Measurements from ENCODE around the gene NPLOC4. TPM values are rescaled to one million over a fixed set of nuclear protein-coding genes. Genes with fewer than 3 reads are reported as not detected.
A peak's percentile ranks its signal among the peaks of the same experiment; 100 is the strongest.

The NPLOC4 gene
- polyA plus RNA-seq, 4 donors = 33.0 to 45.0 (median 34.1) TPM

DNA sequence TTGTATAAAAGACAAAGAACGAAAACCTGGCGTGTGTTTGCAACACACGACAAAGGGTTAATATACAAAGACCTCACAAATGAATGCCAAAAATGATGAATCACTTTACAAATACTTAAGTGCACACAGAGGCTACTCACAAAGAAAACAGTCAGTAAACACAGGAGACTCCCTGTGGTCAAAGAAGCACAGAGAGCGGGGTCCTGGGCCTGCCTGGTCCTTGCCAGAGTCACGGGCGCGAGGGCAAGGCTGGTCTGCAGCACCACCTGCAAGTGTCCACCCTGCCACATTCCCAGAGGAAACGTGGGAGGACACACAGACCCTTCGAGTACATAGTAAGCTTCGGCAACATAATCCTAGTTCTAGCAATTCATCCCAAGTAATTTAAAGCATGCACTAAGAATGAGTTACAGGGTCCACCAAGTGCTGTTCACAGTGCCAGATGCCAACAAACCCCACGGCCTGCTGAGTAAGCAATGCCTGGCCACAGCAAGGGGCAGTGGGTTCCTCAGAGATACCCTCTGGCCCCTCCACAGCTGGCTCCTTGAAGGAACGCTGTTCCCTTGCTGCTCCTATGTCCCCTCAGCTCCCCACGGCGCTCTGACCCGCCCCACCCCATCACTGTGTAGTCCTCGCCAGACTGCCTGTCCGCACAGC lies 60.2 kb downstream of the NPLOC4 start:
- WGBS, 3 donors = 74 to 84% (median 83%) methylated on average over 17 of the region's 17 CpGs
- no peak for DNase-seq
- no peak for FAIRE-seq
- H3K27ac ChIP-seq (ENCODE audit: low read depth in 1 of 3, low read length in 2 of 3) = no peak overlapping the region
- H3K4me1 ChIP-seq (ENCODE audit: control insufficient read depth in 3 of 3, insufficient read depth in 2 of 3, low read depth in 1 of 3, low read length in 2 of 3) = no peaks in the 10 kb centered on the region
- peaks cover 6 to 77% (median 9%) of the 10 kb centered on the region in 3 donors for H3K36me3 ChIP-seq (ENCODE audit: control insufficient read depth in 3 of 3, insufficient read depth in 2 of 3, low read depth in 1 of 3, low read length in 3 of 3)
- no peaks in the 10 kb centered on the region for H3K9me3 ChIP-seq (ENCODE audit: control insufficient read depth in 2 of 2, insufficient read depth in 1 of 2, low read depth in 1 of 2, low read length in 1 of 2)
- H3K27me3 ChIP-seq (ENCODE audit: control insufficient read depth in 3 of 3, insufficient read depth in 3 of 3, low read length in 3 of 3) = no peaks in the 10 kb centered on the region
- no peak overlapping the region for H3K4me3 ChIP-seq (ENCODE audit: low read depth in 1 of 3, low read length in 3 of 3)

DNA sequence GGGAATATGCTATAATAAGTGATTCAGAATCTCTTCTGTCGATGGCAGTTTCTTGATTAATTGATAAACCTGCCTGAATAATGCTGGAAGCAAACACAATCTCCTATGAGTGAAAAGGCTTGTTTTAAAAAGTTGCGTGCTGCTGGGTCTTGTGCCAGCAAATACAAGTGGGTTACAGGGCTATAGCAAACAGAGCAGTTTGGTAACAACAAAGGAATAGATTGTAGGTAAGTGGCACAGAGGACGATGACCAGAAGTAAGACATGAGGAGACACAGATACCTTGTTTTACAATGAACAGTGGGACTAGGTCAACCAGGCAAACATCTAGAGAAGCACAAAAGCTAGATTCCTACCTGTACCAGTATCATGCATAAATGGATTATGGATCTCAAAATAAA lies 61.1 kb downstream of the NPLOC4 start:
- Histone ChIP-seq H3K4me1 (ENCODE audit: control insufficient read depth in 3 of 3, insufficient read depth in 2 of 3, low read depth in 1 of 3, low read length in 2 of 3) (no peaks in the 10 kb centered on the region), H3K27me3 (ENCODE audit: control insufficient read depth in 3 of 3, insufficient read depth in 3 of 3, low read length in 3 of 3) (no peaks in the 10 kb centered on the region), H3K9me3 (ENCODE audit: control insufficient read depth in 2 of 2, insufficient read depth in 1 of 2, low read depth in 1 of 2, low read length in 1 of 2) (no peaks in the 10 kb centered on the region), H3K27ac (ENCODE audit: low read depth in 1 of 3, low read length in 2 of 3) (no peak overlapping the region), H3K4me3 (ENCODE audit: low read depth in 1 of 3, low read length in 3 of 3) (no peak overlapping the region), H3K36me3 (ENCODE audit: control insufficient read depth in 3 of 3, insufficient read depth in 2 of 3, low read depth in 1 of 3, low read length in 3 of 3) (peaks cover 6 to 78% (median 12%) of the 10 kb centered on the region in 3 donors)
- 89 to 93% (median 92%) methylated on average over 3 of the region's 3 CpGs for WGBS, 3 donors
- FAIRE-seq (no peak), DNase-seq (no peak)

DNA sequence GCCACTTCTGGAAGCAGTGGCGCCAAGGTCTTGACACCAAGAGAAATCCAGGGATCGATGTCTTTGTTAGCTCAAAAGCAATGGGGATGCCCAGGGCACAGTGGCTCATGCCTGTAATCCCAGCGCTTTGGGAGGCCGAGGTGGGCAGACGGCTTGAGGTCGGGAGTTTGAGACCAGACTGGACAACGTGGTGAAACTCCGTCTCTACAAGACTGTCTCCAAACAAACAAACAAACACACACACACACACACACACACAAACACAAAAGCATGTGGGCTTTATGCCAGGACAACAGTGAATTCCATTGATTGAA lies 62.3 kb downstream of the NPLOC4 start:
- 86 to 92% (median 88%) methylated on average over 8 of the region's 8 CpGs for WGBS, 3 donors
- FAIRE-seq = no peak

DNA sequence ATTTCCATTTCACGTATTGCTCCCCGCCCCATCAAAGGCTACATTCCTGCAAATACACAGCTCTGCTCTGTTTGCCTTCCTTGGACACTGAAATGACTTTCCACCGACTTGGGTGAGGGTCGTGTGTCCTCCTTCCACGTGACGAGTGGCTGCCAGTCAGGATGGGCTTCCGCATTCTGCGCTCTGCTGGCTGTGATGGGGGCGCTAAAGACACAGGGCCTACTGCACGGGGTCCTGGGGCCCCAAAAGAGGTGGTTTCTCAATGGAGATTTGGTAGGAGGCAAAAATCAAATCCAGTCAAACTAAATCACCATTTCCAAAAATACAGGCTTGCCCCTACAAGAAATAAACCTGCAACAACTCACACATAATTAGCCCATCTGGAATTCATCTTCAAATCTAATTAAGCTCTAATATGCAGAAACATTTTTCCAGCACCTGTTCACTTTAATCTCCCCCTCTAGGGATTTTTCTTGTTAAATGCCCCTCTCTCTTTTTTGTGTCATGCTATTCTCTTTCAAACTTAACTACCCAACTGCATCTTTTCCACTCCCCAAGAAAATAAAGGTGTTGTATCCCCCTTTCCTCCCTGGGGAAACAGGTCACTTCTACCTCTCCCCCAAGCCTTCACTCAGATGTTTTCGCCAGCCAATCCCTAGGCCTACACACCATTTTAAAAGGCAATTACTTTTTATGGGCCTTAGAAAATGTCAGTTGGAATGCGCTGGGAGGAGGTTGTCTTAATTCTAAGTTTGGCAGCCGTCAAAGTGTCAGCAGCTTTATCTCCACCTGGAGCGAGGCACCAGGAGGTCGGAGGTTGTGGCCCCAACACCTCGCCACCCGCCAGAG lies 62.9 kb downstream of the NPLOC4 start:
- no peak for DNase-seq
- H3K4me3 ChIP-seq (ENCODE audit: low read depth in 1 of 3, low read length in 3 of 3) = no peak overlapping the region
- no peaks in the 10 kb centered on the region for H3K27me3 ChIP-seq (ENCODE audit: control insufficient read depth in 3 of 3, insufficient read depth in 3 of 3, low read length in 3 of 3)
- H3K36me3 ChIP-seq (ENCODE audit: control insufficient read depth in 3 of 3, insufficient read depth in 2 of 3, low read depth in 1 of 3, low read length in 3 of 3) = peaks cover 15 to 78% (median 18%) of the 10 kb centered on the region in 3 donors
- no peaks in the 10 kb centered on the region for H3K4me1 ChIP-seq (ENCODE audit: control insufficient read depth in 3 of 3, insufficient read depth in 2 of 3, low read depth in 1 of 3, low read length in 2 of 3)
- 87 to 92% (median 87%) methylated on average over 17 of the region's 17 CpGs for WGBS, 3 donors
- H3K9me3 ChIP-seq (ENCODE audit: control insufficient read depth in 2 of 2, insufficient read depth in 1 of 2, low read depth in 1 of 2, low read length in 1 of 2) = no peaks in the 10 kb centered on the region
- no peak overlapping the region for H3K27ac ChIP-seq (ENCODE audit: low read depth in 1 of 3, low read length in 2 of 3)
- FAIRE-seq = no peak

More for the DNA sequence above, 62.3 kb downstream of the NPLOC4 start:
- Histone ChIP-seq H3K36me3 (ENCODE audit: control insufficient read depth in 3 of 3, insufficient read depth in 2 of 3, low read depth in 1 of 3, low read length in 3 of 3) (peaks cover 11 to 78% (median 18%) of the 10 kb centered on the region in 3 donors), H3K4me1 (ENCODE audit: control insufficient read depth in 3 of 3, insufficient read depth in 2 of 3, low read depth in 1 of 3, low read length in 2 of 3) (no peaks in the 10 kb centered on the region), H3K27ac (ENCODE audit: low read depth in 1 of 3, low read length in 2 of 3) (no peak overlapping the region), H3K4me3 (ENCODE audit: low read depth in 1 of 3, low read length in 3 of 3) (no peak overlapping the region), H3K9me3 (ENCODE audit: control insufficient read depth in 2 of 2, insufficient read depth in 1 of 2, low read depth in 1 of 2, low read length in 1 of 2) (no peaks in the 10 kb centered on the region), H3K27me3 (ENCODE audit: control insufficient read depth in 3 of 3, insufficient read depth in 3 of 3, low read length in 3 of 3) (no peaks in the 10 kb centered on the region)
- DNase-seq = no peak

DNA sequence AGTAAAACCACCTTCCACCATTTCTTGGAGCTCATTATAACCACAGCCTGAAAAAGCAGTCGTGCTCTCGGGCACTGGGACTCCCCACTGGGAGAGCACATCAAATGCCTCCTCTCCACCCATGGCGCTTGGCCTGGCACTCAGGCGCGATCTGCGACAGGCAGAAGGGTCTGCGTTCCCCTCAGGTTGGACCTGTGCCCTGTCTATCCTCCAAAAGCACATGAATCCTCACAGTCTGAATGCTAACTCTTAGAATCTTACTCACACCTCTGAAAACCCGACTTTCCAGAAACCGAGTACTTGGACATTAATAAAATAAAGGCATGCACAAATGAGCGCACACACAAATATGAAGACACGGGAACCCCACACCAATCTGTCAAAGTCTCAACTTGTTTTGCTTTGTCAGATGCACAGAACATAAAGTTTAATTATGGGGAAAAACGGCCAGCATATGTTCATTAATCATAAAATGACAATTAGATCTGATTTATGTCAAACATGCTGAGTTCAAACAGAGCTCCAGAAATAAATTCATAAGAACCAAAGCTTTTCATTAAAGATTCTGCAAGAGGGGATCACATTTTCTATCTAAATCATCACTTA lies 64.2 kb downstream of the NPLOC4 start:
- Histone ChIP-seq H3K9me3 (ENCODE audit: control insufficient read depth in 2 of 2, insufficient read depth in 1 of 2, low read depth in 1 of 2, low read length in 1 of 2) (no peaks in the 10 kb centered on the region), H3K27me3 (ENCODE audit: control insufficient read depth in 3 of 3, insufficient read depth in 3 of 3, low read length in 3 of 3) (no peaks in the 10 kb centered on the region), H3K4me1 (ENCODE audit: control insufficient read depth in 3 of 3, insufficient read depth in 2 of 3, low read depth in 1 of 3, low read length in 2 of 3) (peaks cover 0 to 5% (median 0%) of the 10 kb centered on the region in 3 donors), H3K36me3 (ENCODE audit: control insufficient read depth in 3 of 3, insufficient read depth in 2 of 3, low read depth in 1 of 3, low read length in 3 of 3) (peaks cover 20 to 79% (median 22%) of the 10 kb centered on the region in 3 donors), H3K27ac (ENCODE audit: low read depth in 1 of 3, low read length in 2 of 3) (no peak overlapping the region), H3K4me3 (ENCODE audit: low read depth in 1 of 3, low read length in 3 of 3) (no peak overlapping the region)
- FAIRE-seq (no peak), DNase-seq (no peak)
- 91 to 94% (median 93%) methylated on average over 12 of the region's 12 CpGs for WGBS, 3 donors

DNA sequence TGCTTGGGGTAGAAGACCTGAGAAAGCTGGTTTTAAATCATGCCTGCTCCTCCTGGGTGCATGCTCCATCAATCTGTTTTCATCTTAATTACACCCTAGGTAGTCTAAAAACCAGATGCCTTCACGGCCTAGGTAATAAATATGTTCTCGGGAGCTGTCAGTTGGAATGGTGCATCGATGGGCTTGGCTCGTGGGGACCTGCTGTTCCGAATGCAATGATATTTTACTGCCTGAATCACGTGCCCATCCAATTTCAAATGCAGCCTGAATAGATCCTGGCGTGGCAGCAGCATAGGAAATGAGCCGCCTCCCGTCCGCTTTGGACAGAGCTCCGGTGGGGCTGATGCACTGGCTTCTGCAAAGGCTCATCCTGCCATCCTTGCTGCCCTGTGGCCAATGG lies 65.9 kb downstream of the NPLOC4 start:
- Histone ChIP-seq H3K4me3 (ENCODE audit: low read depth in 1 of 3, low read length in 3 of 3) (no peak overlapping the region), H3K36me3 (ENCODE audit: control insufficient read depth in 3 of 3, insufficient read depth in 2 of 3, low read depth in 1 of 3, low read length in 3 of 3) (peaks cover 18 to 80% (median 22%) of the 10 kb centered on the region in 3 donors), H3K27ac (ENCODE audit: low read depth in 1 of 3, low read length in 2 of 3) (no peak overlapping the region), H3K9me3 (ENCODE audit: control insufficient read depth in 2 of 2, insufficient read depth in 1 of 2, low read depth in 1 of 2, low read length in 1 of 2) (no peaks in the 10 kb centered on the region), H3K4me1 (ENCODE audit: control insufficient read depth in 3 of 3, insufficient read depth in 2 of 3, low read depth in 1 of 3, low read length in 2 of 3) (peaks cover 0 to 20% (median 0%) of the 10 kb centered on the region in 3 donors), H3K27me3 (ENCODE audit: control insufficient read depth in 3 of 3, insufficient read depth in 3 of 3, low read length in 3 of 3) (no peaks in the 10 kb centered on the region)
- no peak for DNase-seq
- 91 to 93% (median 93%) methylated on average over 11 of the region's 11 CpGs for WGBS, 3 donors
- FAIRE-seq = no peak

DNA sequence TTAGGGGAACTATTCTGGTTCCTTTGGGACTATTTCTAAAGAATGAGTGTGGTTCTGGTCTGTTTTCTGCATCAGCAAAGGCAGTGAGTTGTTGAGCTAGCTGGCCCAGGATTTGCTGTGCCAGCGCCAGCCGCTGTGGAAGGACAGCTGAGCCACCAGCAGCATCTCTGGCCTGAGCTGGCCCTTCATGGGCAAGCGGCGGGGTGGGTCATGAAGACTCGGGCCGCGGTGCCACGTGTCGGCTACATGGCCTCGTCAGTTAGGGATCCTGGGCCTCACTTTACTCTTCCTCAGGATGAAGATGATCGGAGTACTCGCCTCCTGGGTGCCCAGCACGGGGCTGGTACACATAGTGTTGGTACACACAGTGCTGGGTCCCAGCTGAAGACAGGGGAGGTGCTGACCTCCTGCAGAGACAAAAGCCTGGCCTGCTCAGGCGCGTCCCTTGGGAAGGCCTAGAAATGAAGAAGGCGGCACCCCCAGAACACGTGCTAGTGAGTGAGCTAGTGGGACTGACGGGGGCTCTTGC lies 66.9 kb downstream of the NPLOC4 start:
- Histone ChIP-seq H3K27ac (ENCODE audit: low read depth in 1 of 3, low read length in 2 of 3) (no peak overlapping the region), H3K4me3 (ENCODE audit: low read depth in 1 of 3, low read length in 3 of 3) (no peak overlapping the region), H3K4me1 (ENCODE audit: control insufficient read depth in 3 of 3, insufficient read depth in 2 of 3, low read depth in 1 of 3, low read length in 2 of 3) (peaks cover 0 to 25% (median 0%) of the 10 kb centered on the region in 3 donors), H3K36me3 (ENCODE audit: control insufficient read depth in 3 of 3, insufficient read depth in 2 of 3, low read depth in 1 of 3, low read length in 3 of 3) (peaks cover 22 to 84% (median 22%) of the 10 kb centered on the region in 3 donors), H3K9me3 (ENCODE audit: control insufficient read depth in 2 of 2, insufficient read depth in 1 of 2, low read depth in 1 of 2, low read length in 1 of 2) (no peaks in the 10 kb centered on the region), H3K27me3 (ENCODE audit: control insufficient read depth in 3 of 3, insufficient read depth in 3 of 3, low read length in 3 of 3) (no peaks in the 10 kb centered on the region)
- FAIRE-seq = no peak
- 97 to 98% (median 97%) methylated on average over 18 of the region's 18 CpGs for WGBS, 3 donors
- DNase-seq = no peak

DNA sequence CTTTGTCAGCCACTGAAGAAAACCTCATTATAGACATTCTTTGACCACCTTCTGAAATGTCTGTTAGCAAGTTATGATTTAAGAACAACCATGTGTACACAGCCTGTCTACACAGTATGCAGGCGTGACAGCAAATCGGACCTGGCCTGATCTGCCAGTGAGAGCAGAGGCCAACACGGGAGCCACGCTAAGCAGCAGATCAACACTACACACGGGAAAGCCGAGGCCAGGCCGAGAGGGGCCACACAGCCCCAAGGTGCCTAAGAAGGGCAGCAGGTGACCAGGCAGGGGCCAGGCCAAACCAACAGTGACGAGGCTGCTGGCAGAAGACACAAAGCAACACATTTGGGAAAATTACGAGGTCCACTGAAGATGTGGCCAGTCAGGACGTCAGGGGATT lies 68.5 kb downstream of the NPLOC4 start:
- H3K27me3 ChIP-seq (ENCODE audit: control insufficient read depth in 3 of 3, insufficient read depth in 3 of 3, low read length in 3 of 3) = no peaks in the 10 kb centered on the region
- H3K9me3 ChIP-seq (ENCODE audit: control insufficient read depth in 2 of 2, insufficient read depth in 1 of 2, low read depth in 1 of 2, low read length in 1 of 2) = no peaks in the 10 kb centered on the region
- peaks cover 26 to 90% (median 30%) of the 10 kb centered on the region in 3 donors for H3K36me3 ChIP-seq (ENCODE audit: control insufficient read depth in 3 of 3, insufficient read depth in 2 of 3, low read depth in 1 of 3, low read length in 3 of 3)
- peaks cover 0 to 25% (median 0%) of the 10 kb centered on the region in 3 donors for H3K4me1 ChIP-seq (ENCODE audit: control insufficient read depth in 3 of 3, insufficient read depth in 2 of 3, low read depth in 1 of 3, low read length in 2 of 3)
- H3K4me3 ChIP-seq (ENCODE audit: low read depth in 1 of 3, low read length in 3 of 3) = no peak overlapping the region
- peak overlapping the region in 2 of 3 donors; percentile 4 to 18 for H3K27ac ChIP-seq (ENCODE audit: low read depth in 1 of 3, low read length in 2 of 3)
- no peak for FAIRE-seq
- 90 to 92% (median 90%) methylated on average over 10 of the region's 10 CpGs for WGBS, 3 donors
- DNase-seq = no peak
